Suprapubic skin (tissue), 4 donors: Measurements from ENCODE around the gene BRD3OS. TPM values are rescaled to one million over a fixed set of nuclear protein-coding genes. Genes with fewer than 3 reads are reported as not detected.
"Not testable (repeated sequence)": the region's sequence is repeated elsewhere in the genome, so short reads cannot be mapped to it uniquely, and the experiment has no call there.

Experiments used
- DNase-seq, 2 donors: peaks; one replicate each; pipeline ENCODE4 v3.0.0-alpha.2; 2019; ENCODE audit warnings: low spot score in 2 of 2
- H3K27ac ChIP-seq: fragments of 200-600 bp; sonication (generic); one replicate; pipeline ENCODE4 v1.5.1; 2019
- H3K27me3 ChIP-seq: fragments of 200-600 bp; sonication (generic); one replicate; pipeline ENCODE4 v1.5.1; 2019
- H3K36me3 ChIP-seq: fragments of 200-600 bp; sonication (generic); one replicate; pipeline ENCODE4 v1.5.1; 2019
- H3K4me1 ChIP-seq: fragments of 200-600 bp; sonication (generic); one replicate; pipeline ENCODE4 v1.5.1; 2019
- H3K4me3 ChIP-seq: fragments of 200-600 bp; sonication (generic); one replicate; pipeline ENCODE4 v1.5.1; 2019; ENCODE audit warnings: mild to moderate bottlenecking
- H3K9me3 ChIP-seq: fragments of 200-600 bp; sonication (generic); one replicate; pipeline ENCODE4 v1.5.1; 2019
- EP300 ChIP-seq: sonication (generic); formaldehyde crosslinking; IDR thresholded peaks from one replicate; pipeline ENCODE4 v1.6.1; 2017; ENCODE audit warnings: antibody characterized with exemption
- POLR2A ChIP-seq, 2 donors: fragments of 450-650 bp; IDR thresholded peaks; one replicate each; pipeline ENCODE4 v1.6.1; 2017; ENCODE audit warnings: antibody characterized with exemption in 2 of 2, mild to moderate bottlenecking in 2 of 2, moderate library complexity in 2 of 2
- POLR2AphosphoS5 ChIP-seq, 3 donors: sonication (generic); formaldehyde crosslinking; IDR thresholded peaks; one replicate each; pipeline ENCODE4 v1.6.1; 2017; ENCODE audit warnings: antibody characterized with exemption in 3 of 3
- WGBS: methylation state at CpG from one replicate; pipeline ENCODE4 v1.1.5; 2018; 5-methylcytosine and 5-hydroxymethylcytosine counted together
- total RNA-seq, 4 donors: library from RNA; depleted of rRNA; stranded (reverse); fragments of >200 nt; gene quantifications; one replicate each; pipeline ENCODE4 v1.1.0, GENCODE V29; 2016
- TF ChIP-seq, protein P1 (sequence below), 2 donors: fragments of 200-600 bp in 1 of 2; fragments of 450-650 bp in 1 of 2; sonication (generic) in 1 of 2; IDR thresholded peaks; one replicate each; pipeline ENCODE4 v1.5.1; 2016 to 2019; ENCODE audit warnings: antibody characterized with exemption in 2 of 2, mild to moderate bottlenecking in 1 of 2, moderate library complexity in 1 of 2

BRD3OS gene
- total RNA-seq, 4 donors from 2014 or later, result 6.2 to 10.4 (median 9.5) TPM

- WGBS, result 94% methylated on average over 13 of the region's 13 CpGs
Measured at GRCh38 chr9:133986774-133987445, 38.4 kb upstream of the BRD3OS start.

GRCh38 chr9:133987446-133987788 is 37.9 kb upstream of the BRD3OS start:
- TF ChIP-seq POLR2A (IDR thresholded peaks at IDR 0.05), result no peak
- no peak for TF ChIP-seq POLR2AphosphoS5 (IDR thresholded peaks at IDR 0.05)
- no peak for TF ChIP-seq EP300
- TF ChIP-seq, protein P1, sequence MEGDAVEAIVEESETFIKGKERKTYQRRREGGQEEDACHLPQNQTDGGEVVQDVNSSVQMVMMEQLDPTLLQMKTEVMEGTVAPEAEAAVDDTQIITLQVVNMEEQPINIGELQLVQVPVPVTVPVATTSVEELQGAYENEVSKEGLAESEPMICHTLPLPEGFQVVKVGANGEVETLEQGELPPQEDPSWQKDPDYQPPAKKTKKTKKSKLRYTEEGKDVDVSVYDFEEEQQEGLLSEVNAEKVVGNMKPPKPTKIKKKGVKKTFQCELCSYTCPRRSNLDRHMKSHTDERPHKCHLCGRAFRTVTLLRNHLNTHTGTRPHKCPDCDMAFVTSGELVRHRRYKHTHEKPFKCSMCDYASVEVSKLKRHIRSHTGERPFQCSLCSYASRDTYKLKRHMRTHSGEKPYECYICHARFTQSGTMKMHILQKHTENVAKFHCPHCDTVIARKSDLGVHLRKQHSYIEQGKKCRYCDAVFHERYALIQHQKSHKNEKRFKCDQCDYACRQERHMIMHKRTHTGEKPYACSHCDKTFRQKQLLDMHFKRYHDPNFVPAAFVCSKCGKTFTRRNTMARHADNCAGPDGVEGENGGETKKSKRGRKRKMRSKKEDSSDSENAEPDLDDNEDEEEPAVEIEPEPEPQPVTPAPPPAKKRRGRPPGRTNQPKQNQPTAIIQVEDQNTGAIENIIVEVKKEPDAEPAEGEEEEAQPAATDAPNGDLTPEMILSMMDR (IDR thresholded peaks at IDR 0.05), result no peak
- no peaks in the 10 kb centered on the region for H3K36me3 ChIP-seq
- peak in 1 of 2 donors; percentile 81 for DNase-seq
- H3K27ac ChIP-seq, result no peak overlapping the region
- no peaks in the 10 kb centered on the region for H3K27me3 ChIP-seq
- WGBS, result 86% methylated on average over 14 of the region's 14 CpGs
- H3K4me1 ChIP-seq, result peaks cover 24% of the 10 kb centered on the region
- no peaks in the 10 kb centered on the region for H3K9me3 ChIP-seq
- H3K4me3 ChIP-seq, result no peak overlapping the region

More at GRCh38 chr9:133986774-133987445, 38.4 kb upstream of the BRD3OS start:
- no peak overlapping the region for H3K4me3 ChIP-seq
- no peaks in the 10 kb centered on the region for H3K36me3 ChIP-seq
- TF ChIP-seq, protein P1 (IDR thresholded peaks at IDR 0.05), result no peak
- TF ChIP-seq POLR2AphosphoS5 (IDR thresholded peaks at IDR 0.05), result no peak
- no peak for TF ChIP-seq EP300
- TF ChIP-seq POLR2A (IDR thresholded peaks at IDR 0.05), result no peak
- no peak overlapping the region for H3K27ac ChIP-seq
- no peak for DNase-seq
- no peaks in the 10 kb centered on the region for H3K27me3 ChIP-seq
- no peaks in the 10 kb centered on the region for H3K9me3 ChIP-seq
- peaks cover 22% of the 10 kb centered on the region for H3K4me1 ChIP-seq

- Histone ChIP-seq H3K27me3 (no peaks in the 10 kb centered on the region), H3K36me3 (no peaks in the 10 kb centered on the region), H3K4me3 (no peak overlapping the region), H3K9me3 (no peaks in the 10 kb centered on the region), H3K4me1 (peaks cover 27% of the 10 kb centered on the region), H3K27ac (no peak overlapping the region)
- DNase-seq, result no peak
- WGBS, result 79% methylated on average over 9 of the region's 16 CpGs
- no peak for TF ChIP-seq POLR2AphosphoS5 (IDR thresholded peaks at IDR 0.05)
- TF ChIP-seq, protein P1 (IDR thresholded peaks at IDR 0.05), result no peak
- TF ChIP-seq POLR2A (IDR thresholded peaks at IDR 0.05), result no peak
- no peak for TF ChIP-seq EP300
Measured at GRCh38 chr9:133987946-133988665, 37.2 kb upstream of the BRD3OS start.

DNA sequence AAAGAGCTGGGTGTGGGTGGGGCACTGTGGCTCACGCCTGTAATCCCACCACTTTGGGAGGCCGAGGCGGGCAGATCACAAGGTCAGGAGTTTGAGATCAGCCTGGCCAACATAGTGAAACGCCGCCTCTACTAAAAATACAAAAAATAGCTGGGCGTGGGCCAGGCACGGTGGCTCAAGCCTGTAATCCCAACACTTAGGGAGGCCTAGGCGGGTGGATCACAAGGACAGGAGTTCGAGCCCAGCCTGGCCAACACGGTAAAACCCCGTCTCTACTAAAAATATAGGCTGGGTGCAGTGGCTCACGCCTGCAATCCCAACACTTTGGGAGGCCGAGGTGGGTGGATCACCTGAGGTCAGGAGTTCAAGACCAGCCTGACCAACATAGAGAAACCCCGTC is 36.5 kb upstream of the BRD3OS start:
- not testable (repeated sequence) for H3K4me3 ChIP-seq, DNase-seq, H3K9me3 ChIP-seq, H3K27me3 ChIP-seq, H3K36me3 ChIP-seq, H3K27ac ChIP-seq
- WGBS, result 86% methylated on average over 14 of the region's 14 CpGs
- H3K4me1 ChIP-seq, result peaks cover 34% of the 10 kb centered on the region

DNA sequence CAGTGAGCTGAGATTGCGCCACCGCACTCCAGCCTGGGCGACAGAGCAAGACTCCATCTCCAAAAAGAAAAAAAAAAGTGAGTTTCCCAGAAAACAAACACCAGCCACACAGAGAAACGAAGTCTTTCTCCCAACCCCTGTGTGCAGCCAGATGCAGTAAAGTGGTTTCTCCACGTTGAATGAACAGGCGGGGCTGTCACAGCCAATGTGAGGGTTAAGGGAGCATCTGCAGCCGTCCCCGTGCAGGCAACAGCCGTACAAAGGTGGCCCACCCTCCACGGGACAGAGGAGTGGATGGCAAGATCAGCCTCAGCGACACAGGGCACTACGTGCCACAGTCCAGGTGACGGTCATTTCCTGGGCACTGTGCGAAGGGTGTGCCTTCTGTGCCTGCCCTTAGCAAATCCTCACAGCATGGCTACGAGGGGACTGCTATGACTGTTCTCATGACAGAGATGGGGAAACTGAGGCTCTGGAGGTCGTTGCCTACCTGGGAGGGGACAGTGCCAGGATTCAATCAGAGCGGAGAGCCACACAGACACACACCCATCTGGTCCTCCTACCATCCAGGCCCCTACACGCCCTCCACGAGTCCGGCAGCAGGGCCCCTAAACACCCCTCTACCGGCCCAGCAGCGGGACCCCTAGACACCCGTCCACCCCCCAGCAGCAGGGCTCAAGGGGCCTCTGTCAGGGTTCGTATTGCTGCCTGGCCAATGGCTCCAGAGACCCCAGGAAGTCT is 35.5 kb upstream of the BRD3OS start:
- 78% methylated on average over 8 of the region's 24 CpGs for WGBS
- Histone ChIP-seq H3K27me3 (no peaks in the 10 kb centered on the region), H3K4me1 (peaks cover 42% of the 10 kb centered on the region), H3K27ac (no peak overlapping the region), H3K9me3 (no peaks in the 10 kb centered on the region), H3K4me3 (no peak overlapping the region), H3K36me3 (no peaks in the 10 kb centered on the region)
- DNase-seq, result peak; percentile 48 to 61
- no peak for TF ChIP-seq POLR2A (IDR thresholded peaks at IDR 0.05)
- TF ChIP-seq, protein P1 (IDR thresholded peaks at IDR 0.05), result no peak
- no peak for TF ChIP-seq EP300
- TF ChIP-seq POLR2AphosphoS5 (IDR thresholded peaks at IDR 0.05), result no peak
